COR-L47 (cell line): Measurements from ENCODE around the gene CPB1.
"Not testable (repeated sequence)": the region's sequence is repeated elsewhere in the genome, so short reads cannot be mapped to it uniquely, and the experiment has no call there.

Source experiments
- DNase-seq: peaks from one replicate; lab custom pipeline; 2025; lab: John Stamatoyannopoulos, UW

CPB1 gene

DNA sequence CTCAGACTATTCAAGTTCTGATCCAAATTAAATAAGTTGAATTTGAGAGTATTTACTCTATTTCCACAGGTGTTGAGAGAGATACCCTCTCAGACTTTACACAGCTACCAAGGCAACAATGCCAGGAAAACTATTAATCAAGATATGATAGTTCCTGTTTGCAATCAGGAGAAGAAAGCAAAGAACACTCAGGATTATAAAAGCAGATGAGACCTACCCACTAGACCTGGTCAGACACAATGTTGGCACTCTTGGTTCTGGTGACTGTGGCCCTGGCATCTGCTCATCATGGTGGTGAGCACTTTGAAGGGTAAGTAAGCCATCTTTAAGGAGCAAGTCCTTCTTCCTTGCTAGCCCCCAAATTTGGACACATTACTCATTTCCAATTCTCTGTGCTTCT is at the start of gene CPB1:
CPB1 (plus strand) TSS at position 227 of the 400 bp plus-strand sequence; CDS start at position 240, 13 bp downstream.
- DNase-seq = no peak

DNA sequence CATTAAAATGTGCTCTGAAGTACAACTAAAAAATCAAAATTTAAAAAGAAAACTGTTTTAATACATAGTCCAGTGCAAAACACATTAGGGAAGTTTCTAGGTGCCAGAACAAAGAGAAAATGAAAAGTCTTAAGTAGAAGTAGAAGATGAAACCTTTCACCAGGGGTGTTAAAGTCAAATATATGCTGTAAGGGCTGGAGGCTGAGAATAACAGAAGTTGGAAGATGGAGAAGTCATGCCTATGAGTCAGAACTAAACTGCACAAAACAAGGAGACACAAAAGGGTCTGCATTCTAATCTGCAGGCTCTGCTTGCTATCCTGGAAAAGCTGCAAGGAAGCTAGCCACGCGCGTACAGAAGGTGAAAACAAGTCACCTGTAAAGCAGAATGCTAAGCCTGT is 48.7 kb upstream of the CPB1 start:
- no peak for DNase-seq

DNA sequence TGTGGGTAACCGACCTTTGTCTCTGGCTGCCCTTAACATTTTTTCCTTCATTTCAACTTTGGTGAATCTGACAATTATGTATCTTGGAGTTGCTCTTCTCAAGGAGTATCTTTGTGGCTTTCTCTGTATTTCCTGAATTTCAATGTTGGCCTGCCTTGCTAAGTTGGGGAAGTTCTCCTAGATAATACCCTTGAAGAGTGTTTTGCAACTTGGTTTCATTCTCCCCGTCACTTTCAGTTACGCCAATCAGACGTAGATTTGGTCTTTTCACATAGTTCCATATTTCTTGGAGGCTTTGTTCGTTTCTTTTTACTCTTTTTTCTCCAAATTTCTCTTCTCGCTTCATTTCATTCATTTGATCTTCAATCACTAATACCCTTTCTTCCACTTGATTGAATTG is 42.6 kb upstream of the CPB1 start:
- DNase-seq = not testable (repeated sequence)

DNA sequence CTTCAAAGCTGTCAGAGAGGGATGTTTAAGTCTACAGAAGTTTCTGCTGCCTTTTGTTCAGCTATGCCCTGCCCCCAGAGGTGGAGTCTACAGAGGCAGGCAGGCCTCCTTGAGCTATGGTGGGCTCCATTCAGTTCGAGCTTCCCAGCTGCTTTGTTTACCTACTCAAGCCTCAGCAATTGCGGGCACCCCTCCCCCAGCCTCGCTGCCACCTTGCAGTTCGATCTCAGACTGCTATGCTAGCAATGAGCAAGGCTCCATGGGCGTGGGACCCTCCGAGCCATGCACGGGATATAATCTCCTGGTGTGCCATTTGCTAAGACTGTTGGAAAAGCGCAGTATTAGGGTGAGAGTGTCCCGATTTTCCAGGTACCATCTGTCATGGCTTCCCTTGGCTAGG is 41.5 kb upstream of the CPB1 start:
- not testable (repeated sequence) for DNase-seq

DNA sequence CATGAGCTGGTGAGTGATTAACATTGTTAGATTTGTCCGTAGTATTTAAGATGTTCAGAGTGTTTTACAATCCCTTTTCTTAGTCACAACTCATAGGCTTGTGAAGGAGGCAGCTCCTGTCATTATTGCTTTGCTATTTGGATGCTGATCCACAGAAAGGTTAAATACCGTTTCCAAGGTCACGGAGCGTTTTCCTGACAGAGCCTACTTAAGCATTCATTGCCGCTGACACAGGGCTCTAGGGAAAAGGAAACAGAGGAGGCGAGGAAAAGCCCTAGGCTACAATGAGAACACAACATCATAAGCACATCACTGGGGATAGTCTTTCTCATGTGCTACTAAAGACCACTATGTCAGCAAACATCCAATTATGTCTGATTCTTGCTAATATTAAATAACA is 38.5 kb upstream of the CPB1 start:
- DNase-seq = no peak

DNA sequence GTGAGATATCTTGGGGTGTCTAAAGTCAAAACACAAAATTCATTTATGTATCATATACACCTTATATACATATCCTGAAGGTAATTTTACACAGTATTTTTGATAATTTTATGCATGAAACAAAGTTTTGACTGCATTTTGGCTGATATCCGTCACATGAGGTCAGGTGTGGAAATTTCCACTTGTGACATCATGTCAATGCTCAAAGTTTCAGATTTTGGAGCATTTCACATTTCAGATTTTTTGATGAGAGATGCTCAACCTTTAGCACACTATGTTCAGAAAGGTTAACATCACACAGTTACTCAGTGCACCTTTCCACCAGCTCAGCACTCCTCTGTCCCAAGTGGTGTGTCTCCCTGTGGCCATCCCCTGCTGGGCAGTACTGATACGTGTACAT is 37.7 kb upstream of the CPB1 start:
- DNase-seq = no peak

DNA sequence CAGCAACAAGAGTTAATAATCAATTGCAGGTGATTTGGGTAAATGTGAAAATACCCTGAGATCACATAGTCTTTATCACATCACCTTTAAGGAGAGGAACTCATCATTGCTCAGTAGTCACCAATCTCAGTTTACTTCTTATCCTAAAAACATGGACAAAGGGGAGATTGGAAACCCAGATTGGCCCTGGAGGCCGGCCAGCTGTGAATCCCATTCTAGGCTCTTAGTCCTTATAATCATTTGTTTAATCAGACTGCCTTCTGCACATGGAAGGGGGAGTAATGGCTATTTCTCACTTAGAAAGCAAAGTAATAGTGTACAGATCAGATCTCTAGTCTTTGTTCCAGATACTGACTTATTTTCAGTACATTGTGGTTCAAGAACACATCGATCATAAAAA is 37.2 kb upstream of the CPB1 start:
- DNase-seq = no peak

DNA sequence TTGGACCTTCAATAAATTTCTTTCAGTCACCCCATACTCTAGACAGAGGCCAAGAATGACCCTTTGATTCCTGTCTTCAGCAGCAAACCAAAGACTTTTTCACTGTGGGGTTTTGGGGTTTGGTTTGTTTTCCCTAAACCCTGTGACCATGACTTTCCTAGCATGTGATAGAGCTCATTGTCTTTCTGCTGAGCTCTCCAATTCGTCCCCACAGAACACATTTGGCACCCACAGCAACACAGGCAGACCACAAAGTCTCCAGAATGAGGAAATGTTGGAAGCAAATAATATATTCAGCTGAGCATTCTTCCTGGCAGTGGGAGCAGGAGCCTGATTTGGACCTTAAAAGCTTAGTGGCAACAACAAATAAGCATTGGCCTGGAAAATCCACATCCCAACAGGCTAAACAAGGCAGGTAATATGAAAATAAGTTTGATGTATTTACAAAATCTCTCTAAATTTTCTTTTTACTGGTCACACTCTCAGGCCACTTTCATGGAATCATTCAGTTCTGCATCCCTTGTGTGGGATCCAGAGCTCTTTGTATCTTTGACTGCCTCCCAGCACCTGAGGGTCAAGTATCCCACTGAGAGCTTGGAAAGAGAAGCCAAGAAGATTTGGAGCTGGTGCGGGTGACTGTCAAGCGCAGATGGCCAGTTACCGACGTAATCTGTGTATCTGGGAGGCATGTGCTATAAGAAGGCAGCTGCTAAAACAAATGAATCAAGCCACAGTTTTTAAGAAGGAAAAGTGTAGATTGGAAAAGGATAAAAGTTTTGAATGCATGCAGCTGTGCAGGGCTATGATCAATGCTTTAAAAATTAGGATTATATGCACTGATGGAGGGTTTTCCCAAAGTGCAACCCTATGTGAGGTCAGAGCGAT is 36.5 kb upstream of the CPB1 start:
- DNase-seq = no peak

DNA sequence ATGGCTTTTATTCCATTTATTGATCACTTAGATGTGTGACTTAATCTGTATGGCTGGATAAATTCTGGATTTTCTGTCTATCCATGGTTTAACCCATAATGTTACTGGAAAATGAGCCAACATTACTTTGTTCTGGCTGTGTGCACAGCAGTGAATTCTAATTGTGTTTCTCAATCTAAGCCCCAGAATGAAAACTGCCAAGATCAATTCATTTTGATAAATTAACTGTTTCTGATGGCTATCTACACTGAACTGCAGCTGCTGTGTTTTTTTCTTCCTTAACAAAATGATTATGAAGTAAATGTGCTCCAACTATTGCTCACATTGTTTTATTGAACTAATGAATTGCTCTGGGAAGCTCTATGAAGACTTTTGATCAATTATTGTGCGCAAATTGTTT is 35.7 kb upstream of the CPB1 start:
- no peak for DNase-seq

DNA sequence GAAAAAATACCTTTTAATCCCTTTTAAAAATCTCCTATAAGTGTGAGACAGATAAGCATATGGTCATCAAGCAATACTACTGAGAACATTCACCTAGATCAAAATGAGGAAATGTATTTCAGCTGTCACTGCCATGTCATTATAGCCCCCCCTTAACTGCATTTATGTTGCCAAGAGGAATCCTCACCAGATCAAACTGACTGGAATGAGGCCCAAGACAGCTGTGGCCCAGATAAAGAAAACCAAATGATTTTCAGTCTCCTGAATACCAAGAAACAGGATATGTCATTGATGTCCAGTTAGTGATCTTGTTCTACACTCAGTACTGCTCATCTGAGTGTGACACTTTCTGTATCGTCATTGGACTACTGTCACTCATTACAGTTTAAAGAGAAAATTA is 35.1 kb upstream of the CPB1 start:
- no peak for DNase-seq

DNA sequence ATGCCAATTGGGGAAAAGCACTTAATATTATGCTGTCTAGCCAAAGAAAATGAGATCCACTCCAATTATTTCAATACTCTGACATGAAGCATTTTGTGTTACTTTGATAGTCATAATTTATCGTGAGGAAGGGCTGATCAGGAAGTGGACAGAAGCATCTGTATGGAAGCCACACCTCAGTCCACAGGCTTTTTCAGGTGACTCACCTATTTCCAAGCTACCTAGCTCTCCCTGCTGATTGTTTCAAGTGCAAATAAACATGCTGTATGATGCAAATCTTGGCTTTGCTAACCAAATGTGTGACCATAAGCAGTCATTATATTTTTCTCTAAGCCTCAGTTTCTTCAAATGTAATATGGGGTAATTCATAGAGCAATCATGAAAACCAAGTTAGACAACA is 30.8 kb upstream of the CPB1 start:
- DNase-seq = no peak

DNA sequence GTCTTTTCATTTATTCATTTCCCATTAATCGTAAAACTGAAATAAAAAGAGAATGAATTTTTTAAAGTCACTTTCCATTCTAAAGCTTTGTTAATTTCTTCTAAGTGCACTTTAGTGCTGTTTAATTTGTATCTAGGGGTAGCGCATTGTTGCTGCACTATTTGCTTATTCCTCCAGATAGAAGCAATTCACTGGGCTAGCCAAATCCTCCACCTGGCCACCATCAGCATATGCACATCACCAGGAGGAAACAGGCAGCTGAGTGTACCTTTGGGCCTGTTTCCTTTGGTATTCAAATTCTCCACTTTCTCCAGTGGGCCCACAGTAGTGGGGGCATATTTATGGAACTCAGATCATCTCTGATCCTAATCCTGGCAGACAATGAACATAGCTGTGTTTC is 29.8 kb upstream of the CPB1 start:
- DNase-seq = no peak

DNA sequence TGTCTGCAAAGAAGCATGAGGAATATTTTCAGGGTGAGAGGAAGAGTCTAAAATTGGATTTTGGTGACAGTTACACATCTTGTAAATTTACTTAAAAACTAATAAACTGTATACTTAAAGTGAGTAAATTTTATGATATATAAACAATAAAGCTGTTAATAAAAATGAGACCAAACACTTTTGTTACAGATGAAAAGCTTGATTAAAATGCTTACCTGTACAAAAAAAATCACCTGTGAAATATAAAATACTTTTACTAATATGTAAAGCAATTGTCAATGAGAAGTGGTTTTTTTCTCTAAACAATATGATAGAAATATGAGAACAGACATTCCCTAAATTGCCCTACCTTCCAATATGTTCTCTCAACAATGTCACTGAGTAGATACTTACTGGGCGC is 27.2 kb upstream of the CPB1 start:
- DNase-seq = no peak

DNA sequence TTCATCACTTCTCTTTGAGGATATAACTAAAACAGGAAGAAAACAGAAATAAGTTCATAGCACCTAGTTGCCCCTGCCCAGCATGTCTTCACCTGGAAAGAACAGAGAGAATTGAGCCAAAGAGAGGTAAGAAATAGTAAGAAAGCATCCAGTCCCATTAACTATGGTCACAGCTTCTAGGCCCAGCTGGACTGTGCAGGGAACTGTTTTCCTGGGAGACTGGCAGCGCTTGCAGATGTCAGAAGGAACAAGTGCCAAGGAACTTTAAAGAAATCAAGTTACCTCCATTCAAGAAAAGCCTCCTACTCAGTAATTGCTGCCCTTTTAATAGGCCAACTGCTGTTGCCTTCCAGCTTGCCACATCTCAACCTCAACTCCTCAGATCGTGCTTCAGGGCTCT is 17.8 kb upstream of the CPB1 start:
- no peak for DNase-seq

DNA sequence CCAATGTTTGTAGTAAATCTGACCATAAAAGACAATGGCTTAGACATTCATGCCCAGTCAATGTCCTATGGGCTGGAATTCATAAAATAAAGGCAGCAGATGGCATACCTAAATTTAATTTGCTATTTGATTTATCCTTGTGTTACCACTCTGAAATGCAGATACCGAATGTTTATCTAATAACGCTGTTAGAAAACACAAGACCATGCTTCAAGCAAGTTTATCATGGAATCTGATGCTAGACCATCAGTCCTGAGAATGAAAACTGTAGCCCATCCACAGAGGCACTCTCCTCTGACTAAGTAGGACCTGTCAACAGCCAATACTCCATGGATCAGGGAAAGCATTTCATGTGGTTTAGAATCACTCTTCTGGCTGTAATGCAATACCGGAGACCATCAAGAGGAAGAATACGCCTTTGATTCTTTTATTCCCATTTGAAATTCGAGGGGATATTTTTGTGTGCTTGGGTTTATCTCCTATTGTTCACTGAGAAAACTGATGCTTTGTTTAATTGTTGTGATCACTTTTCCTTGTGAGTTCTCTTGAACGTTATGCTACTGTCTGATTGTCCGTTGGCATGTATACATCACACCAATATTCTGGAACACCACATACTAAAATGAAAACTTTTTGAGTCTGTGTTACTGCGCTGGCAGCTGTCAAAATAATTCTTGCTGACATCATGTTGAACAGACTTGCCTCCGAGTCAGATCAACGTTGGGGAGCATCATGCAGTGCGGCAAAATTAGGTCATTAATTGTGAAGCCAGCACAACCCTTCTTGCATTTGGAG is 12.1 kb upstream of the CPB1 start:
- DNase-seq = no peak

DNA sequence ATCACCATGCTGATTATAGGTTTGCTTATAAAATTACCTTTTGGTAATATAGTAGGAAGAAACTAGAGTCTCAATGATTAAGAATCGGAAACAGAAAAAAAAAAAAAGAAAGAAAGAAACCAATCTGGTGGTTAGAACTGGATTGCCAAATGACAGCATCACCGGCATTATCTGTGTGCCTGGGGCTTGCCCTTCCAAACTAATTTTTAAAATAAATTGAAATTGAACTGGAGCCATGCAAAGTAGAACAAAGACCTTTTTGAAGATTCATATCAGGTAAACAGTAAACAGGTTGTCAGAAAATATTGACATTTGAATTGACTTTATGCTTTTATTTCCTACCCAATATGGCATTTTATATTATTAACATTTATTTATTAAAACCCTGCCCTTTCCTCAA is 11.2 kb upstream of the CPB1 start:
- no peak for DNase-seq

DNA sequence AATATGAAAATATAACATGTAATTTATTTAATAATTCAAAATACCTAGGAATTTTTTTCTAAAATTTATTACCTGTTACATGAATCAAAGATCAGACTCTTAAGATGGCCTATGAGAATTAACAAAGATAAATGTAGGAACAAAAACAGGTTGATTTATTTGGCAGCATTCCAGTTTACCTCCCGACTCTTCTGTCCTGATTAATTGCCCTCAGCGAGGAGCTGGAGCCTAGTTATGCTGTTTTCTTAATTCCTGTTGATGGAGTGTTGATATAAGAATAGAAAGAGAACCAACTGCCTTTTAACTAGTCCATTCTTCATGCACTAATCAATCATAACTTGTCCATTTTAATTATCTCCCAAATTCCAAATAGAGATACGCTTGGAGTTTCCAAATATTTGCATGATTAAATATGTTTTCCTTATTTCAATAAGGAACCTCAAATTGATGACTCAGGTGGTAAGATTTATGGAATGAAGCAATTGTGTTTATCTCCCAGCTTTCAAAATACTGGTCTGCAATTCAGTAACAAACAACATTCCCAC is 10.6 kb upstream of the CPB1 start:
- peak; percentile 92 for DNase-seq

DNA sequence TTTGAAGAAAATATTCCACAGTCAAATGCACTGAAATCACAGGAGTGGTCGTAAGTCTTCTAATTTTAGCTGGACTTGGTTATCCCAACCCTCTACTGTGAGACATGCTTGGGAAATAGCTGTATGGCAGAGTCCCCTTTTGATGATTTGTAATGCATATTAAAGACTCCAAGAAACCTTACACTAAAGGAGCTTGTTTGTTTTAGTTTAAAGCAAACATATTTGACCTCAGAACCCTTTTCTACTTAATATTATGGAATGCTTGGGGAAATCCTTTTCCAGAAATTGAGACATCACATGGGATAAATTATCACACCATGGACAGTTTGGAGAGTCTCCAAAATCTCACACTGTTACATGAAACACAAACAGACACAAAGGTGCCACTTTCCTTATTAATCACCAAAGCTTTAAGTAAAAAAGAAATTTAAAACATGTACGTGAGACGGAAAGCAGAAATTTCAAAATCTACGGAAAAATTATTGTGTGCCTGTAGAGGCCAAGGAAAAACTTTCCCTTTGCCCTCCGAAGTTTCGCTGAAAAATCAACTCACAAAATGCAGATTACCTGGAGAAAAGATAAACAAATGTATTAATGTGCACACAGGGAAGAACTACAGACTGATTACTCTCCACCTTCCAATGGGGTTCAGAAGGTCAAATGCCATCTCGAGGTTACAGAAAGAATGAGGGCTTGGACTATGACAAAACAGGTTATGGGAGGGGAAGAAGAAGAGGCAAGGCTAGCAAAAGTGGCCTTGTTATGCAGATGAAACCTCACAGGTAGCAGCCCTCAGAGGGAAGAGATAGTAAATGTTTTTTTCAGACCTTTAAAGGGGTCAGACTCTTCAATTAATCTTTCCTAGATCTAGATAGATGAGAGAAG is 7.0 kb upstream of the CPB1 start:
- peak; percentile 34 for DNase-seq

DNA sequence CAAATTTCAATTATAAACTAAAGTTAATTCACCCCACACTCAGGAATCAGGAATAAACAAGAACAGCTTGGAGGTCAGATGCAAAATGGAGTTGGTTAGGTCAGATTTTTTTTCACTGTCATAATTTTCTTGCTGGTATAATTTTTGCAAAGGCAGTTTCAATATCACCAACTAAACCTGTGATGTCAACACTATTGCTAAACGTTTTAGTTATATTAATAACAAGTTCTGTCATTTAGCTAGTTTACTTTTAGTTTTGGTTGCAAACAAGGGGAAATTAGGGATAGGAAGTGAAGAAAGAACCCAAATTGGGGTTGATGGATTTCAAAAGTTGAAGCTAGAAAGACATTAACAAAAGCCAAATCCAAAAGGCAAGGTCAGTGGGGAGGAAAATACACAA is 4.6 kb upstream of the CPB1 start:
- no peak for DNase-seq

DNA sequence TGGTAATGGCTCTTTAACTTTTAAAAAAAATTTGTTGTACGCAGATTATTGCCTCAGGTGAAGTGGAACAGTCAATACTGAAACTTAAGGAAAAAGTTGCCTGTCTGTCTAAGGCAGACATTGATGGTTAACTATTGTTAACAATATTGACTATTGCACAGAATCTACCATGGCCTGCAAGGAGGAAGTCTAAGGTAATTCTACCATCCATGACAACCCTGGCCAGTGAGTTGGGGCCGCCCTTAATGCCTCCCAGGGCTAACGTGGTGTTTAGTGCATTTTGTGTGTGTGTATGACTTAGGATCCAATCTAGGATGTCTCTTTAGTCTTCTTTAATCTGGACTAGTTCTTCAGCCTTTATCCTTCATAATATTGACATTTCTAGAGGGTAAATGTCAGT is 2.1 kb upstream of the CPB1 start:
- DNase-seq = no peak

DNA sequence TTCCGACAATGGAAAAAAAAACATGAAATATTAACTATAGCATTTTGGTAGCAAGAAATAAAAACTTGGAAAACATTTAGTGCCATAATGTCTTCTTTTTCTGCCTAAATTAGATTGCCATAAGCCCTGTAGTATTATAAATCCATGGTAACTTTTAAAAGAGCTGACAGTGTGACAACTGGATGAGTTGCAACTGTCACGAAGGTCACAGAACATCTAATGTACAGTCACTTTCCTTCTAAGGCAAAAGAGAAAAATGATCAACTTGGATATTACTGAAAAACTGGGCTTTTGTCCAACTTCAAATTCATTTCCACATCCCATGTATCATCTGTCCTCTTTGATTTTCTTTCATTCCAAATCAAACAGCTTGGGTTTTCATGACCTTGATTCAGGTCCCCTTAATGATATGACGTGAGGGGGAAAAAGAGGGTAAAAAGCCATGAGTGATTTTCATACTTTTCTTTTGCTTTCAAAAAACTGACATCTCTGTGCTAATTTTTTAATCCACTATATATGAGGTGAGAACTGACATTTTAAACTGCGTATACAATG is 602 bp downstream of the CPB1 start:
- no peak for DNase-seq

DNA sequence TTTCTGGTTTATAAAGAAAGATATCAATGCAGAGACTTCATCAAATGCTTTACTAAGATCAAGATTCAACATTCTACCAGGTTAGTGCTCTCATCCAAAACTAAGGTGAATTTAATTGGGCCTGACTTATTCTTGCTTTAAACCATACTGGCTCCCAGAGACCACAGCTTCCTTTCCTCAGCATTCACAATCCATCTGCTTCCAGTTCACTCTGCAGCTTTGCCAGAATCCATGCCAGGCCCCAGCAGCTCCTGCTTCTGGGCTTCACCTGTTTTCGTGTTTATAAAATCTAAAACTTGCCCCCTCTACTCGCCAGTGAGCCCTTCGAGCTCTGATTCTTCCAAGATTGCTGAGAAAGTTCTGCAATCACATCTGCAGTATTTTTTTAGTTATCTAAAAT is 2.3 kb downstream of the CPB1 start:
- no peak for DNase-seq
